ENCODE results near the gene TMEM72. TPM values are rescaled to one million over a fixed set of nuclear protein-coding genes. Genes with fewer than 3 reads are reported as not detected.

TMEM72 gene
- total and polyA plus RNA-seq, 2 experiments from 2014 or later = 0.13 TPM; not detected in 1

DNA sequence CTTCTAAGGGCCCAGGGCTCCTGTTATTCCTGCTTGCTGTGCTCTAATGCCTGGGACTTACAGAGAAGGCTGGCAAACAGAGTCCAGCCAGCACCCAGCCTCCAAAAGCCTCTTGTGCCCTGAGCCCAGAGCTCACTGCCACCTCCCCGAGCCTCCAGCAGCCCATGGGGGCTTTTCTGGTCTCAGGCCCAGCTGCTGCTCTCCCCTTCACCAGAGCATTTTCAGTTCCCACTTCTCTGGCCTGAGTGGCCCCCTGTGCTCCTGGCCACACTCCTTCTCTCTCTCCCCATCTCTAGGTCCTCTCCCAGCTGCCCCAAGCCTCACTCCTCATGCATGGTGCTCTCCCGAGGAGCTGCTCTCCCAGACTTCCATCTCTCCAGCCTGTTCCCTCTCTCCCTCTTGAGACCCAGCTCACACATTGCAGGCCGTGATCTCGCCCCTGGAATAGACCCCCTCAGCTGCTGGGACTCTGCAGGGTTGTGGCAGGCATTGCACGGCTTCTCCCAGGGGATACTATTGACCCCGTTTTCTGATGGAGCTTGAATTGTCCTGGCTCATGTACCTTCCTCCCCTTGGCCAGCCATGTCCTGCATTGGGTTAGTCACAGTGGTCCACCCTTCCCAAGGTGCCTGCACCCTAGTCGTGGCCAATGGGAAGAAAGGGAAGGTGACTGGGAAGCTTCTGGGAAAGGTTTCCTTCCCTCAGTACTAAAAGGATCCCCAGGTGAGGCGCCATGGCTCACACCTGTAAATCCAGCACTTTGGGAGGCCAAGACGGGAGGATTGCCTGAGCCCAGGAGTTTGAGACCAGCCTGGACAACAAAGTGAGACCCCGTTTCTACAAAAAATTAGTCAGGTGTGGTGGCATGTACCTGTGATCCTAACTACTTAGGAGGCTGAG is 39.4 kb downstream of the TMEM72 start:
- H3K9me3 ChIP-seq (ENCODE audit: low read depth) = no peaks in the 10 kb centered on the region
- H3K4me3 ChIP-seq = no peak overlapping the region
- H2AFZ ChIP-seq = no peak overlapping the region
- no peaks in the 10 kb centered on the region for H3K36me3 ChIP-seq (replicated peaks; ENCODE audit: insufficient read depth, low read depth)
- H3K4me1 ChIP-seq (ENCODE audit: insufficient read depth) = peaks cover 11% of the 10 kb centered on the region
- H3K27ac ChIP-seq = no peak overlapping the region
- no peaks in the 10 kb centered on the region for H3K27me3 ChIP-seq
- TF ChIP-seq EZH2 (IDR thresholded peaks at IDR 0.05; ENCODE audit: borderline replicate concordance) = no peak
- TF ChIP-seq, protein P1, sequence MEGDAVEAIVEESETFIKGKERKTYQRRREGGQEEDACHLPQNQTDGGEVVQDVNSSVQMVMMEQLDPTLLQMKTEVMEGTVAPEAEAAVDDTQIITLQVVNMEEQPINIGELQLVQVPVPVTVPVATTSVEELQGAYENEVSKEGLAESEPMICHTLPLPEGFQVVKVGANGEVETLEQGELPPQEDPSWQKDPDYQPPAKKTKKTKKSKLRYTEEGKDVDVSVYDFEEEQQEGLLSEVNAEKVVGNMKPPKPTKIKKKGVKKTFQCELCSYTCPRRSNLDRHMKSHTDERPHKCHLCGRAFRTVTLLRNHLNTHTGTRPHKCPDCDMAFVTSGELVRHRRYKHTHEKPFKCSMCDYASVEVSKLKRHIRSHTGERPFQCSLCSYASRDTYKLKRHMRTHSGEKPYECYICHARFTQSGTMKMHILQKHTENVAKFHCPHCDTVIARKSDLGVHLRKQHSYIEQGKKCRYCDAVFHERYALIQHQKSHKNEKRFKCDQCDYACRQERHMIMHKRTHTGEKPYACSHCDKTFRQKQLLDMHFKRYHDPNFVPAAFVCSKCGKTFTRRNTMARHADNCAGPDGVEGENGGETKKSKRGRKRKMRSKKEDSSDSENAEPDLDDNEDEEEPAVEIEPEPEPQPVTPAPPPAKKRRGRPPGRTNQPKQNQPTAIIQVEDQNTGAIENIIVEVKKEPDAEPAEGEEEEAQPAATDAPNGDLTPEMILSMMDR (IDR thresholded peaks at IDR 0.05; ENCODE audit: poor library complexity) = no peak
- no peak for TF ChIP-seq EZH2phosphoT487 (IDR thresholded peaks at IDR 0.05; ENCODE audit: low read depth, severe bottlenecking, unreplicated experiment)
- H3K4me2 ChIP-seq = peak overlapping the region; percentile 16
- DNase-seq (ENCODE audit: low spot score) = no peak
- peaks cover 2% of the 10 kb centered on the region for H3K79me2 ChIP-seq
- no peaks in the 10 kb centered on the region for H3K9me2 ChIP-seq (replicated peaks; ENCODE audit: insufficient read depth)
- H4K20me1 ChIP-seq (ENCODE audit: insufficient read depth, poor library complexity, severe bottlenecking) = no peaks in the 10 kb centered on the region
- WGBS (ENCODE audit: low lambda C conversion rate, missing lambda C conversion rate) = 94% methylated on average over 9 of the region's 10 CpGs

DNA sequence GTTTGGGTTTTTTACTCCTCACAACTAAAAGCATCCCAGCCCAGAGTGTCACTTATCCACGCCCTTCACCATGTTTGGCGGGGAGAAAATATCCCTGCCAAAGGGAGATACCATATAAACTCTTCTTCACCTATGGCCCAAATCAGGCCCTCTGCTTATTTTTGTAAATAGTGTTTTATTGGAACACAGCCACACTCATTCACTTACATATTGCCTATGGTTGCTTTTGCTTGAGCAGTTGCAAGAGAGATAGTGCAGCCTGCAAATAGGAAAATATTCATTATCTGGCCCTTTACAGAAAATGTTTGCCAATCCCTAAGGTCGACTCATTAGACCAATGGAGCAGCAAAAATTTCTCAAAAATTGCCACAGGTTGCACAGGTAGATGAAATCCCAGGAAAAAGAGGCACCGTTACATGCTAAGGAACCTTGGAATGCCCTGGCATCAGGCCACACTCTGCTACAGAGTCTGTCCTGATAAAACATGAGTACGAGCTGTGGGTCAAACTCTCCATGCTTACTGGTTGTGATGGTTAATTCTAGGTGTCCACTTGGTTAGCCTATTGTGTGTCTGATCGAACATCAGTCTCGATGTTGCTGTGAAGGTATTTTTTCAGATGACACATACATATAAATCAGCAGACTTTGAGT is 40.6 kb downstream of the TMEM72 start:
- Histone ChIP-seq H3K4me1 (ENCODE audit: insufficient read depth) (peaks cover 11% of the 10 kb centered on the region), H3K4me3 (no peak overlapping the region), H3K27ac (no peak overlapping the region), H3K36me3 (replicated peaks; ENCODE audit: insufficient read depth, low read depth) (no peaks in the 10 kb centered on the region), H3K9me3 (ENCODE audit: low read depth) (no peaks in the 10 kb centered on the region), H3K79me2 (peaks cover 9% of the 10 kb centered on the region), H3K9me2 (replicated peaks; ENCODE audit: insufficient read depth) (no peaks in the 10 kb centered on the region), H3K4me2 (no peak overlapping the region), H2AFZ (no peak overlapping the region), H4K20me1 (ENCODE audit: insufficient read depth, poor library complexity, severe bottlenecking) (no peaks in the 10 kb centered on the region), H3K27me3 (no peaks in the 10 kb centered on the region)
- DNase-seq (ENCODE audit: low spot score) = peak; percentile 3
- TF ChIP-seq EZH2 (IDR thresholded peaks at IDR 0.05; ENCODE audit: borderline replicate concordance) (no peak), EZH2phosphoT487 (IDR thresholded peaks at IDR 0.05; ENCODE audit: low read depth, severe bottlenecking, unreplicated experiment) (no peak)
- TF ChIP-seq, protein P1 (IDR thresholded peaks at IDR 0.05; ENCODE audit: poor library complexity) = no peak
- 92% methylated on average over 7 of the region's 7 CpGs for WGBS (ENCODE audit: low lambda C conversion rate, missing lambda C conversion rate)

DNA sequence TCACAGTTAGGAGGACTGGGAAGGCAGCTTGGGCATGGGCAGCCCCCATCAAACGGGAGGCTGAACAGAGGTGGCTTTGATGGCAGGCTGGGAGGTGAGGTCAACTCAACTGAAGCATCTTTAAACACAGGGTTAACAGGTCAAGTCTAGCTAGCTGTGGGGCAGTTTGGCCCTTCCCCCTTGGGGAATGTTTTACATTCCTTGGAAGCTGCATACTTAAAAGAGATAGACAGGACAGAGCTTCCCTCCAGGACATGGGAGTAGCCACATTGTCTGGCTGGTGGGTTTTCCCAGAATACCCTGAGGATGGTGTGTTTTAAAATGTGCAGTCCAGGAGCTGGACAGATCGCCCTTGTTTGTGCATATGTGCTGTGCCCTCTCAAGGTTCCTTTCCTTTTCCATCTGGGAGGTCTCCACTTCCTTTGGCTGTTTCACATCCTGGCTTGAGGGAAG is 41.7 kb downstream of the TMEM72 start:
- DNase-seq (ENCODE audit: low spot score) = no peak
- no peaks in the 10 kb centered on the region for H3K27me3 ChIP-seq
- H2AFZ ChIP-seq = no peak overlapping the region
- no peak overlapping the region for H3K27ac ChIP-seq
- no peaks in the 10 kb centered on the region for H3K9me3 ChIP-seq (ENCODE audit: low read depth)
- TF ChIP-seq EZH2phosphoT487 (IDR thresholded peaks at IDR 0.05; ENCODE audit: low read depth, severe bottlenecking, unreplicated experiment) (no peak), EZH2 (IDR thresholded peaks at IDR 0.05; ENCODE audit: borderline replicate concordance) (no peak)
- TF ChIP-seq, protein P1 (IDR thresholded peaks at IDR 0.05; ENCODE audit: poor library complexity) = no peak
- H3K4me3 ChIP-seq = no peak overlapping the region
- peaks cover 11% of the 10 kb centered on the region for H3K4me1 ChIP-seq (ENCODE audit: insufficient read depth)
- no peaks in the 10 kb centered on the region for H4K20me1 ChIP-seq (ENCODE audit: insufficient read depth, poor library complexity, severe bottlenecking)
- no peaks in the 10 kb centered on the region for H3K36me3 ChIP-seq (replicated peaks; ENCODE audit: insufficient read depth, low read depth)
- H3K9me2 ChIP-seq (replicated peaks; ENCODE audit: insufficient read depth) = no peaks in the 10 kb centered on the region
- no peak overlapping the region for H3K4me2 ChIP-seq
- peaks cover 16% of the 10 kb centered on the region for H3K79me2 ChIP-seq
- WGBS (ENCODE audit: low lambda C conversion rate, missing lambda C conversion rate) = 43% methylated on average over 2 of the region's 2 CpGs

Data from hepatocyte (in vitro differentiated cells).